GM23248 (cell line): ENCODE measurements around the gene KCNC2. TPM values are rescaled to one million over a fixed set of nuclear protein-coding genes. Genes with fewer than 3 reads are reported as not detected.

Experiments
- DNase-seq: peaks from one replicate; pipeline ENCODE4 v3.0.0-alpha.2; 2015
- H2AFZ ChIP-seq: fragments of 200-600 bp; sonication (generic); 2 replicates; pipeline ENCODE4 v1.6.1; 2016; ENCODE audit warnings: antibody characterized with exemption
- H3F3A ChIP-seq: fragments of 200-600 bp; sonication (generic); 2 replicates; pipeline ENCODE4 v1.6.1; 2016; ENCODE audit warnings: mild to moderate bottlenecking, antibody characterized with exemption, mixed run types; ENCODE audit not compliant: insufficient read depth
- H3K27ac ChIP-seq: fragments of 200-600 bp; sonication (generic); 2 replicates; pipeline ENCODE4 v1.5.1; 2016; ENCODE audit warnings: mild to moderate bottlenecking
- H3K27me3 ChIP-seq: fragments of 200-600 bp; sonication (generic); replicated peaks from 2 replicates; pipeline ENCODE4 v1.6.1; 2016; ENCODE audit warnings: mild to moderate bottlenecking; ENCODE audit not compliant: insufficient read depth
- H3K36me3 ChIP-seq: fragments of 200-600 bp; sonication (generic); 2 replicates; pipeline ENCODE4 v1.6.1; 2016; ENCODE audit warnings: low read depth, mild to moderate bottlenecking
- H3K4me1 ChIP-seq: fragments of 200-600 bp; sonication (generic); 2 replicates; pipeline ENCODE4 v1.6.1; 2016; ENCODE audit warnings: mild to moderate bottlenecking; ENCODE audit not compliant: insufficient read depth
- H3K4me2 ChIP-seq: fragments of 200-600 bp; sonication (generic); one replicate; pipeline ENCODE4 v1.6.1; 2016; ENCODE audit warnings: mild to moderate bottlenecking; ENCODE audit not compliant: unreplicated experiment
- H3K4me3 ChIP-seq: fragments of 200-600 bp; sonication (generic); 2 replicates; pipeline ENCODE4 v1.5.1; 2016; ENCODE audit warnings: mild to moderate bottlenecking
- H3K79me2 ChIP-seq: fragments of 200-600 bp; sonication (generic); 2 replicates; pipeline ENCODE4 v1.6.1; 2016; ENCODE audit warnings: mild to moderate bottlenecking; ENCODE audit not compliant: insufficient read depth
- H3K9ac ChIP-seq: fragments of 200-600 bp; sonication (generic); 2 replicates; pipeline ENCODE4 v1.6.1; 2016; ENCODE audit warnings: mild to moderate bottlenecking
- H3K9me2 ChIP-seq: fragments of 200-600 bp; sonication (generic); 2 replicates; pipeline ENCODE4 v1.6.1; 2016; ENCODE audit warnings: mixed run types, mild to moderate bottlenecking, moderate library complexity; ENCODE audit not compliant: insufficient read depth
- H3K9me3 ChIP-seq: fragments of 200-600 bp; sonication (generic); one replicate; pipeline ENCODE4 v1.6.1; 2017; ENCODE audit warnings: low read depth
- H4K20me1 ChIP-seq: fragments of 200-600 bp; sonication (generic); 2 replicates; pipeline ENCODE4 v1.6.0; 2016; ENCODE audit not compliant: insufficient read depth
- EZH2 ChIP-seq: fragments of 200-600 bp; sonication (generic); IDR thresholded peaks from 2 replicates; pipeline ENCODE4 v1.6.1; 2018; ENCODE audit warnings: antibody characterized with exemption, mild to moderate bottlenecking; ENCODE audit not compliant: insufficient read depth, poor library complexity, severe bottlenecking
- EZH2phosphoT487 ChIP-seq: fragments of 200-600 bp; sonication (generic); IDR thresholded peaks from 2 replicates; pipeline ENCODE4 v1.6.1; 2018; ENCODE audit warnings: antibody characterized with exemption, moderate library complexity, mild to moderate bottlenecking, low read depth; ENCODE audit not compliant: insufficient read depth
- WGBS, 2 experiments: methylation state at CpG; one replicate each; pipeline ENCODE4 v1.1.6; 2015 to 2017; ENCODE audit warnings: low lambda C conversion rate in 2 of 2, low coverage in 1 of 2; ENCODE audit errors: missing lambda C conversion rate in 2 of 2; 5-methylcytosine and 5-hydroxymethylcytosine counted together
- in situ Hi-C: fragments of 300-500 bp; cut with MboI; formaldehyde crosslinking; loops from 2 replicates; pipeline ENCODE4 v1.15.0; 2020
- polyA plus RNA-seq: library from polyadenylated mRNA; unstranded; fragments of >200 nt; fragmentation: Nextera tagmentation; extraction: Ambion mirVana; gene quantifications from 2 replicates; pipeline ENCODE4 v1.2.1, GENCODE V29; 2016
- total RNA-seq: library from RNA; depleted of rRNA; stranded (reverse); fragments of >200 nt; shearing (Covaris generic); gene quantifications from 2 replicates; pipeline ENCODE4 v1.2.3, GENCODE V29; 2014

KCNC2 gene
- total and polyA plus RNA-seq, 2 experiments from 2014 or later = not detected

DNA sequence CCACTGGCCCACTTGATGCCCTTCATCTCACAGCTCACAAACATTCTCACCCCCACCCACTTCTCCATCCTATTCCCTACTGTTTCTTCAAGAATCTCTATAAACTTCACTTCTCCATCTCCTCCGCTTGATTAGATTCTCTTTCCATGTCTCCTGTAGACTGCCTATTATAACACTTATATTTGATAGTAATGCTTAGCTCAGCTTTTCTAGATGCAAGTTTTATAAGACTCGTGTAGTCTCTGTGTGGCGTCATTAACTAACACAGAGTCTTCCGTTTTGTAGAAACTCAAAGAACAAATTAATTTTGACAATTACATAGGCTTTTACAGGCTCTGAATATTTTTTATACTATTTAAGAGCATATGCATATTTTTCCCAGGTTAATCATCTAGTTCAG lies 25.7 kb downstream of the KCNC2 start:
- Histone ChIP-seq H3K4me3 (no peak overlapping the region), H3K9me2 (no peaks in the 10 kb centered on the region), H3K27ac (no peak overlapping the region), H3K4me2 (no peak overlapping the region), H3K4me1 (no peaks in the 10 kb centered on the region), H3K36me3 (no peaks in the 10 kb centered on the region), H2AFZ (no peak overlapping the region), H3K79me2 (no peaks in the 10 kb centered on the region), H3K27me3 (0 out of 2 replicates have a peak, but pooled peaks cover 4% of the 10 kb centered on the region), H3K9me3 (no peaks in the 10 kb centered on the region), H3K9ac (no peak overlapping the region), H4K20me1 (no peaks in the 10 kb centered on the region), H3F3A (no peaks in the 10 kb centered on the region)
- TF ChIP-seq EZH2phosphoT487 (no peak), EZH2 (no peak)
- WGBS, 2 experiments = 69 to 83% methylated on average over 4 of the region's 4 CpGs
- no peak for DNase-seq
- in situ Hi-C loops = no loop called here

DNA sequence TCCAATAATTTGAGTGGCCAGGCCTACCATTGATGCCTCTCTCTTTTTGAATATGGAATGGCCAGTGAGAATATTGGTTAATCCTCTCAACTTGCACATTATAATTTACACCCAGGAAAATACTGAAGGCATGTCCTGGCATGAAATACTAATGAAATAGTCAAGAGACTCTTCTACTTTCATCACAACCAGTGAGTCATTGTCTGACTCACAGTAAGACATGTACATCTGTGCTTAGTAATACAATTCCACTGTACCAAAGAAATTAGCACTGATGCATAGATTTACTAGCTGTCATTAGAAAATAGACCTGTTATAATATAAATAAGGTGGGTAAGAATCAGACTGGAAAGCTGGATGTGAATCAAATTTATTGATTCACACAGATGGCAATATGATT lies 31.6 kb downstream of the KCNC2 start:
- H3K79me2 ChIP-seq = no peaks in the 10 kb centered on the region
- H3F3A ChIP-seq = peaks cover 5% of the 10 kb centered on the region; the same call in 1 of the 2 replicates
- no peaks in the 10 kb centered on the region for H3K36me3 ChIP-seq
- H3K27me3 ChIP-seq = no peaks in the 10 kb centered on the region
- no peak overlapping the region for H2AFZ ChIP-seq
- H3K4me2 ChIP-seq = peak overlapping the region; percentile 16
- peak overlapping the region; percentile 50 for H3K27ac ChIP-seq
- TF ChIP-seq EZH2 = no peak
- TF ChIP-seq EZH2phosphoT487 = 0 out of 2 replicates have a peak, but pooled peaks have one; percentile 57
- H4K20me1 ChIP-seq = no peaks in the 10 kb centered on the region
- H3K4me3 ChIP-seq = no peak overlapping the region
- H3K4me1 ChIP-seq = peaks cover 8% of the 10 kb centered on the region
- peak; percentile 91 for DNase-seq
- in situ Hi-C loops = no loop called here
- 0 out of 2 replicates have a peak, but pooled peaks cover 5% of the 10 kb centered on the region for H3K9me2 ChIP-seq
- no peaks in the 10 kb centered on the region for H3K9me3 ChIP-seq
- H3K9ac ChIP-seq = no peak overlapping the region

DNA sequence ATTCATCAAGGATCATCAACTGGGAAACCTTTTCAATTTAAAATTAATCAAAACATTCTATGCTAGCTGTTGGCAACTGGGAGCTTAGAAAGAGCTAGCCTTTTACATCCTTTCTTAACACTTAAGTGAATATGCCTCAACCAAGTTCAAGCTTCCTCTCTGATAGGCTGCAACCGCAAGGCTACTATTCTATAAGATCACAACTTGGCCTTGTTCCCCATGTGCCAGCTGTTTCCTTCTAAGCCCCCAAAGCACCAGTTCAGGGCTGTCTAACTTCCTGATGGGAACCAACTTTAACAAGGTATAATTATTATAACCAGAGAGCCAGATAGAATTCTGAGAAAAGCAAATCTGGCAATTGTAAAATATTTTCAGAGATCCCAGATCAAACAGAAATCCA lies 37.0 kb downstream of the KCNC2 start:
- Histone ChIP-seq H4K20me1 (no peaks in the 10 kb centered on the region), H3K9me3 (no peaks in the 10 kb centered on the region), H3K36me3 (no peaks in the 10 kb centered on the region), H3K79me2 (no peaks in the 10 kb centered on the region), H3F3A (peaks cover 3% of the 10 kb centered on the region; the same call in 1 of the 2 replicates), H3K9me2 (0 out of 2 replicates have a peak, but pooled peaks cover 5% of the 10 kb centered on the region), H2AFZ (no peak overlapping the region), H3K4me2 (no peak overlapping the region), H3K9ac (no peak overlapping the region), H3K4me1 (peaks cover 5% of the 10 kb centered on the region), H3K27me3 (no peaks in the 10 kb centered on the region), H3K4me3 (no peak overlapping the region), H3K27ac (no peak overlapping the region)
- WGBS, 2 experiments = 61 to 66% methylated on average over 1 of the region's 1 CpG
- TF ChIP-seq EZH2 = no peak
- no peak for TF ChIP-seq EZH2phosphoT487
- in situ Hi-C loops = no loop called here
- no peak for DNase-seq

DNA sequence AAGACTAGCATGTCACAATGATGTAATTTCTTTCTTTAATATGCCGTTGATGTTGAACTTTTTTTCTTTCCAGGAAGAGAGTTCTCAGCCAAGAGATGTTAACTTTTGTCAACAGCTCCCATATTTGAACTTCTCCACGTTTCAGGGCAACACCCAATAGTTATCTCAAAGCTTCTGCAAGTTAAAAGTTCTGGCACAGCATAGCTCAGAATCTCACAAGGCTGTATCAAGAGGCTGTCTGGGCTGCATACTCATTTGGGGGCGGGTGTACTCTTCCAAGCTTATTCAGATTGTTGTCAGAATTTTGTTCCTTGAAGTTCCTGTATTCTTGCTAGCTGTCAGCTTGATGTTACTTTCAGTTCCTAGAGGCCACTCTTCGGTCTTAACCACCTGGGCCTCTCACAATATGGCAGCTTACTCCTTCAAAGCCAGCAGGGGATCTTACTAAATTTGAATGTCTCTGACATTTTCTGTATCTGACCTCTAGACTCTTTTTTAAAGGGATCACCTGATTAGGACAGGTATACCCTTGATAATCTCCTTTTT lies 38.9 kb downstream of the KCNC2 start:
- no peaks in the 10 kb centered on the region for H3K9me3 ChIP-seq
- no peaks in the 10 kb centered on the region for H3K36me3 ChIP-seq
- no peaks in the 10 kb centered on the region for H3K79me2 ChIP-seq
- TF ChIP-seq EZH2phosphoT487 = no peak
- no peak for TF ChIP-seq EZH2
- no peaks in the 10 kb centered on the region for H3K4me1 ChIP-seq
- DNase-seq = no peak
- no peaks in the 10 kb centered on the region for H3F3A ChIP-seq
- H3K9me2 ChIP-seq = no peaks in the 10 kb centered on the region
- H3K4me2 ChIP-seq = no peak overlapping the region
- H4K20me1 ChIP-seq = no peaks in the 10 kb centered on the region
- H3K4me3 ChIP-seq = no peak overlapping the region
- no peak overlapping the region for H3K9ac ChIP-seq
- H3K27ac ChIP-seq = no peak overlapping the region
- in situ Hi-C loops = no loop called here
- H2AFZ ChIP-seq = no peak overlapping the region; the same call in 1 of the 2 replicates
- H3K27me3 ChIP-seq = no peaks in the 10 kb centered on the region
- 21 to 25% methylated on average over 4 of the region's 4 CpGs for WGBS, 2 experiments

DNA sequence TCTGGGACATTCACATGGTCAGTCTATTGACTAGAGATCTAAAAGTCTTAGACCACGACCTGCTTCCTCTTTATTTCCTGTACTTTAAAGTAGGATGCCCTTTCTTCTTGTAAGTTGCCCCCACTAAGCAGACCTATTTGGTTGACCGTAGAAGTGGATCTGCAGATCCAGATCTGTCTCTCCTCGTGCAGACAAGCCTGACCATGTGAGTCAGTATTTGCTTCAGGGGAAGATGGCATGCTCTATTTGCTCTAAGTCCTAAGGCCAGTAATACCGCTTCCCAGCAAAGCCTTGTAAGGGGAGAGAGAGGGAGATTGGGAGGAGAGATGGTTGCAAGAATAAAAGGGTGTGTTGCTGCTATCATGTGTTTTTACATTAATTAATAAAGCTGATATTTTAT lies 46.8 kb downstream of the KCNC2 start:
- Histone ChIP-seq H3K9me3 (no peaks in the 10 kb centered on the region), H3K79me2 (no peaks in the 10 kb centered on the region), H3K9me2 (no peaks in the 10 kb centered on the region), H3K27ac (no peak overlapping the region), H3K27me3 (0 out of 2 replicates have a peak, but pooled peaks cover 9% of the 10 kb centered on the region), H3K4me2 (no peak overlapping the region), H2AFZ (no peak overlapping the region), H3K9ac (no peak overlapping the region), H4K20me1 (no peaks in the 10 kb centered on the region), H3K4me3 (no peak overlapping the region), H3K36me3 (no peaks in the 10 kb centered on the region), H3F3A (no peaks in the 10 kb centered on the region), H3K4me1 (no peaks in the 10 kb centered on the region)
- WGBS, 2 experiments = 39 to 47% methylated on average over 4 of the region's 4 CpGs
- in situ Hi-C loops = no loop called here
- TF ChIP-seq EZH2 (no peak), EZH2phosphoT487 (no peak)
- no peak for DNase-seq
